Cortex of kidney (tissue), 1 donor: ENCODE measurements around the gene ZNF600.
A peak's percentile ranks its signal among the peaks of the same experiment; 100 is the strongest.
"Not testable (repeated sequence)": the region's sequence is repeated elsewhere in the genome, so short reads cannot be mapped to it uniquely, and the experiment has no call there.

ENCODE experiments used
- DNase-seq: peaks from one replicate; lab custom pipeline; 2025; lab: John Stamatoyannopoulos, UW

Gene ZNF600

DNA sequence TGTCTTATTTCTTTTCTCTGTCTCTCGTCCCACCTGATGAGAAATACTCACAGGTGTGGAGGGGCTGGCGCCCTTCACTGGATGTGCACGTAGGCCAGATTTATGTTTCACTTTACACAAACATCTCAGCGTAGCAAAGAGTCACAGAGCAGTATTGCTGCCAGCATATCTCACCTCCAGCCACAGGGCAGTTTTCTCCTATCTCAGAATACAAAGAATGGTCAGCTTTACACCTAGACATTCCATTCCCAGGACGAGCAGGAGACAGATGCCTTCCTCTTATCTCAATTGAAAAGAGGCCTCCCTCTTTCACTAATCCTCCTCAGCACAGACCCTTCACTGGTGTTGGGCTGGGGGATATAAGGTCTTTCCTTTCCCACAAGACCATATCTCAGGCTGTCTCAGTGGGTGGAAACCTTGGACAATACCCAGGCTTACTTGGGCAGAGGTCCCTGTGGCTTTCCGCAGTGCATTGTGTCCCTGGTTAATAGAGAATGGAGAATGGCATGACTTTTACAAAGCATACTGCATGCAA, 44.6 kb downstream of the ZNF600 start:
- no peak for DNase-seq

DNA sequence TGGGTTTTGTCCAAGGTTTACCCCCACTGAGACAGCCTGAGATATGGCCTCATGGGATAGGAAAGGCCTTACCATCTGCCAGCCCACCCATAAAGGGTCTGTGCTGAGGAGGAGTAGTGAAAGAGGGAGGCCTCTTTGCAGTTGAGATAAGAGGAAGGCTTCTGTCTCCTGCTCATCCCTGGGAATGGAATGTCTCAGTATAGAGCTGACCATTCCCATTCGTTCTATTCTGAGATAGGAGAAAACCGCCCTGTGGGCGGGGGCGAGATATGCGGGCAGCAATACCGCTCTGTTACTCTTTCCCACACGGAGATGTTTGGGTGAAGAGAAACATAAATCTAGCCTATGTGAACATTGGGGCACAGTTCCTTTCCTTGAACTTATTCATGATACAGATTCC, 45.2 kb downstream of the ZNF600 start:
- DNase-seq: not testable (repeated sequence)

DNA sequence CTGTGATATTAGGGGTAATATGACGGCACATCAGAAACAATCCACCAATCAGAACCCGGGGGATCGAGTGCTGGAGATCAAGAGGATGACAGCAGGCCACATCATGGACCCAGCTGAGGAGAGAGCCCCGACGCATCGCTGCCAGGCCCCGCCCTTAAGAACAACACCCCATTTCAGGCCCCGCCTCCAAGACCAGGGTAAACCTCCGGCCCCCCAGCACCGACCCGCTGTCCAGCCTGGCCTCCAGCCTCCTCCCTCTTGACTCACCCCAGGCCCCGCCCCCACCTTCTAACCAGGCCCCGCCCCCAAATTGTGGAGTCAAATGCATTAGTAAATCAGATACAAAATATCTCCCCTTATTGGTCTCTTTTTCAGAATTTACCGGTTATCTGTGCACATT, 47.0 kb downstream of the ZNF600 start:
- no peak for DNase-seq

DNA sequence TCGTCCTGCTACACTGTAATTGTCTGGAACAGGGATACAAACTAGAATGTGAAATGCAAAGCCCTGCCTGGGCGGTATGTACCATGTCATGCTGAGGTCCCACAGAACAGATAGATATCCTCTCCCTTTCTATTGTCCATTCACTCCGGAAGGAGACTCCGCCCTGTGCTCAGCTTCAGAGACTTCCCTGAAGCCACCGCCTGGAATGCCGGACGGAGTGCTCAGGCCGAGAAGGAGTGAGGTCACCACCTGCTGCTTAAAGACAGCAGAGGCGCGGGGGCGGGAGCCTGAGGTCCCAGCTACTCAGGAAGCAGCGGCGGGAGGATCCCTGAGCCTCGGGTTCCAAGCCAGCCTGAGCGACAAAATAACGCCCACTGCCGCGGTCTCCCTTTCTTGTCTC, 50.9 kb downstream of the ZNF600 start:
- no peak for DNase-seq

DNA sequence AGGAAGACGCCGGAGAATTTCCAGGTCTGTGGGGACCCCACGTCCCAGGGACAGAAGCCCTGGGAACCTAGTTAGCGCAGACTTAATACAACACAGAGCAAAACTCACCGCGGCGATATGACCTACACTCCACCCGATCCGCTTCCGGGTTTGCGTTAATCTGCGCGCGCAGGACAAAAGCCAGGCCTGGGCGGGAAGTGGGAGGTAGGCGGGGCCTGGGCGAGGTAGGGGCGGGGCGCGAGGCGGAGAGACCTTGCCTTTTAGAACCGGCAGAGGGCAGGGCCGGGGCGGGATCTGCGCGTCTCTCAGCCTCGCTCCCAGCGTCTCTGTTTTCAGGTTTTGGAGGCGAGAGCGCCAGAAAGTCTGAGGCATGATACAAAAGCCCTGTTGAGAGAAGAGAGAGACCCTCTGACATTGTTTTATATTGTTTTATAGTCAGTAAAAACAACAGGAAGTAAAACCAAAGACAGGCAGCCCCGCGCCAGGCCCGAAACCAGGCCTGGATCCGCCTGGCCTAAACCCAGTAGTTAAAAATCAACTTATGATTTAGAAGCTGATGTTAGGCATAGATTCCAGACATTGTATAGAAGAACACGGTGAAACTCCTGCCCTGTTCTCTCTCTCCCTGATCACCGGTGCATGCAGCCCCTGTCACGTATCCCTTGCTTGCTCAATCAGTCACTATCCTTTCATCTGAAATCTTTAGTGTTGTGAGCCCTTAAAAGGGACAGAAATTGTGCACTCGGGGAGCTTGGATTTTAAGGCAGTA, 51.5 kb downstream of the ZNF600 start, which contains the start of gene ZNF611:
ZNF611 (minus strand) TSS at position 152 of the 769 bp plus-strand sequence. CDS start 19,150 bp downstream, outside the sequence.
- DNase-seq: peak; percentile 54

DNA sequence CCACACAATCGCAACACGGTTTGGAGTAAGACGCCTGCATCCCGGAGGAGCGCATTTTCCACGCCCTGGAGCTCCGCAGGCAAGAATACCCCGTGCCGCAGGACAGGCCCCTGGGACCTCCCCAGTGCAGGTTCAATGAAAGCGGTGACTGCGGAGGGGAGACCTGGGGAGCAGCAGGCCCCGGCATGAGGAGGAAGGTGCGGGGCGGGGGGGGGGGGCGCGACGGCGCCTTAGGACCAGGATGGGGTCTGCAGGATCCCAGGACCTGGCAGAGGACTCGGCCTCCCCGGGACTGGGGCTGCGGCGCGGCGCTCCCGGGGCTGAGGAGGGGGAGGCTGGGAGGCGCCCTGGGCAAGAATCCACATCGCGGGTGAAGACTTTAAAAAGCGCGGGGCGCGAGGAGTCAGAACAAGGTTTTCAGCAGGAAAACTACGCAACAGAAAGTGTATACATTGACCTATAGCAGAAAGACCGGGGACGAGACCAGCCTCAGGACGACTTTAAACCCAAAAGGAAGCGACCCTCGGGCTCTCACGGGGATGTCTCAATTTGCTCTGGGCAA, 52.2 kb downstream of the ZNF600 start:
- DNase-seq: no peak

DNA sequence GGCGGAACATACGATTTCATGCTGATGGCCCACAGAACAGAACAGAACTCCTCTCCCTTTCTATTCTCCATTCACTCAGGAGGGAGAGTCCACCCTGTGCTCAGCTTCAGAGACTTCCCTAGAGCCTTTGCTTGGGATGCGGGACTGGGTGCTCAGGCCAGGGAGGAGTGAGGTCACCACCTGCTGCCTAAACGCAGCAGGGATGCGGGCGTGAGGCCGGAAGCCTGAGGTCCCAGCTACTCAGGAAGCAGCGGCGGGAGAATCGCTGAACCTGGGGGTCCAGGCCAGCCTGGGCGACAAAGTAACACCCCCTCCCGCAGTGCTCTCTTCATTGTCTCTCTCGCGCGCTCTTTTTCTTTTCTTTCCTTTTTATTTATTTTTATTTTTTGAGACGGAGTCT, 60.5 kb downstream of the ZNF600 start:
- DNase-seq: not testable (repeated sequence)

DNA sequence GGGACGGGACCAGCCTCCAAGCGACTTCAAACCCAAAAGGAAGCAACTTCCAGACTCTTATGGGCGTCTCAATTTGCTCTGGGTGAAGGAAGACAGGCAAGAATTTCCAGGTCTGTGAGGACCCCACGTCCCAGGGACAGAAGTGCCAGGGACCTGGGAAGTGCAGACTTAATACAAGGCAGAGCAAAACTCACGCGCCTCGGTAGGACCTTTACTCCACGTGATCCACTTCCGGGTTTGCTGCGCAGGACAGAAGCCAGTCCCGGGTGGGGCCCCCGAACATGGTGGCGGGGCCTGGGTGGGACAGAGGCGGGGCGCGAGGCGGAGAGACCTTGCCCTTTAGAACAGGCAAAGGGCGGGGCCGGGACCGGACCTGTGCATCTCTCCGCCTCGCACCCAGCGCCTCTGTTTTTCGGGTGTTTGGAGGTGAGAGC, 61.0 kb downstream of the ZNF600 start:
- no peak for DNase-seq

DNA sequence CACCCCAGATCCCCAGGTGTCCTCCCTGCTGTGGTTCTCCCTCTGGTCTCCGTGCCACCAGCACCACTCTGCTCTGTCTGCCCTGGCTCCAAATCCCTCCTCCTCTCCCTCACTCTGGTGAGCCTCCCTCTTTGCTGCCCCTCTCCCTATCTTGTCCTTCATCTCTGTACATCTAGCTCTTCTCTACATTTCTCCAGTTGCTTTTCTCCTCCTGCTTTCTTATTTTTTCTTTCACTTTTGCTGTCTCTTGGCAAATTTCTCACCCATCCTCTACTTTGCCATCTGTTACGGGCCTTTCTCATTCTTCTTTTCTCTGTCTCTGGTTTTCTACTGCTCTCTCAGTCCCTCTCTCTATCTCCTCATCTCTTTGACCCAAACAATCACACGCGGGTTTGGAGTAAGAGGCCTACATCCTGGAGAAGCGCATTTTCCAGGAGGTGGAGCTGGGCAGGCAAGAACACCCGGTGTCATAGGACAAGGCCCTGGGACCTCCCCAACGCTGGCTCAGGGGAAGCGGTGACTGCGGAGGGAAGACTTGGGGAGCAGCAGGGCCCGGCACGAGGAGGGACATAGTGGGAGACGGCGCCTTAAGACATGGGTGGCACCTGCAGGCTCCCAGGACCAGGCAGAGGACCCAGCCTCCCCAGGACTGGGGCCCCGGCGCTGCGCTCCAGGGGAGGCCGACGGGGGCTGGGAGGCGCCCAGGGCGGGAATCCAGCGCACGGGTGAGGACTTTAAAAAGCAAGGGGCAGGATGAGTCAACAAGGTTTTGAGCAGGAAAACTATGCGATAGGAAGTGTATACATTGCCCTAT, 61.7 kb downstream of the ZNF600 start:
- no peak for DNase-seq

DNA sequence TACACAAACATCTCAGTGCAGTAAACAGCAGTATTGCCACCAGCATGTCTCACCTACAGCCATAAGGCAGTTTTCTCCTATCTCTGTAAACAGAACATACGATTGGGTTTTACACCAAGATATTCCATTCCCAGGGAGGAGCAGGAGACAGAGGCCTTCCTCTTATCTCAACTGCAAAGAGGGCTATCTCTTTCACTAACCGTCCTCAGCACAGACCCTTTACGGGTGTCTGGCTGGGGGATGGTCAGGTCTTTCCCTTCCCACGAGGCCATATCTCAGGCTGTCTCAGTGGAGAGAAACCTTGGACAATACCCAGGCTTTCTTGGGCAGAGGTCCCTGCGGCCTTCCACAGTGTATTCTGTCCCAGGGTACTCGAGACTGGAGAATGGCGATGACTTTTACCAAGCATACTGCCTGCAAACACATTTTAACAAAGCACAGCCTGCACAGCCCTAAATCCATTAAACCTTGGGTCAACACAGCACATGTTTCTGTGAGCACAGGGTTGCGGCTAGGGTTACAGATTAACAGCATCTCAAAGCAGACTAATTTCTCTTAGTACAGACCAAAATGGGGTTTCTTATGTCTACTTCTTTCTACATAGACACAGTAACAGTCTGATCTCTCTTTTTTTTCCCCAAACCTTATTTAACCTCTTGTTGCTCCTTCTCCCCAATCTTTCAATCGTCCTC, 62.5 kb downstream of the ZNF600 start:
- not testable (repeated sequence) for DNase-seq

DNA sequence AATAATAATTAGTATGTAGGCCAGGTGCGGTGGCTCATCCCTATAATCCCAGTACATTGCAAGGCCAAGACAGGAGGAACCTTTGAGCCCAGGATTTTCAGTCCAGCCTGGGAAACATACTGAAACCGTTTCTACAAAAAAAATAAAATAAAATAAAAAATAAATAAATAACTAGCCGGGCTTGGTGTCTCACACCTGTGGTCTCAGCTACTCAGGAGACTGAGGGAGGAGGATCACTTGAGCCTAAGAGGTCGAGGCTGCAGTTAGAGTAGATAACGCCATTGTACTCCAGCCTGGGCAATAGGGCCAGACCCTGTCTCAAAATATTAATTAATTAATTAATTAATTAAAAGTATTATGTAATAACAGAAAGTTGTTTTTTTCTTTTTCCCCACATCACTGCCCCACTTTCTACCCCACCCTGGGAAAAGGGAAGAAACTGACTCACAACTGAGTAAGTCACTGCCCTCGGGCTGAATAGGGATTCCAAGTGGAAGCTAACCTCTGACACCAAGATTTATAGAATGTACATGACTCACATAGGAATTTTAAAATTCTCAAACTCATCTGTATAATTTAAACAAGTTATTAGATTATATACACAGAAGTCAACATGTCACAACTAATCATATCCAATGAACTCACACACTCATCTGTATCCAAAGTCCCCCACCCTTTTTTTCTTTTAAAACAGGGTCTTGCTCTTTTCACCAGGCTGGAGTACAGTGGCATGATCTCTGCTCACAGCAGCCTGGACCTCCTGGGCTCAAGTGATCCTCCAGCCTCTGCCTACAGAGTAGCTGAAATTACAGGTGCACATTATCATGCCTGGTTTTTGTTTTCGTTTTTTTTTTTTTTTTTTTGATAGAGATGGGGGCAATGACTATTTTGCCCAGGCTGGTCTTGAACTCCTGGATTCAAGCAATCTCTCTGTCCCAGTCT, 64.3 kb downstream of the ZNF600 start:
- DNase-seq: no peak

DNA sequence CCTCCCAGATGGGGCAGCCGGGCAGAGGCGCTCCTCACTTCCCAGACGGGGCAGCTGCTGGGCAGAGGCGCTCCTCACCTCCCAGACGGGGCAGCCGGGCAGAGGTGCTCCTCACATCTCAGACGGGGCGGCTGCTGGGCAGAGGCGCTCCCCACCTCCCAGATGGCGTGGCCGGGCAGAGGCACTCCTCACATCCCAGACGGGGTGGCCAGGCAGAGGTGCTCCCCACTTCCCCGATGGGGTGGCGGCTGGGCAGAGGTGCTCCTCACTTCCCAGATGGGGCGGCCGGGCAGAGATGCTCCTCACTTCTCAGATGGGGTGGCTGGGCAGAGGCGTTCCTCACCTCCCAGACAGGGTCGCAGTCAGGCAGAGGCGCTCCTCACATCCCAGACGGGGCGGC, 66.0 kb downstream of the ZNF600 start:
- DNase-seq: not testable (repeated sequence)

DNA sequence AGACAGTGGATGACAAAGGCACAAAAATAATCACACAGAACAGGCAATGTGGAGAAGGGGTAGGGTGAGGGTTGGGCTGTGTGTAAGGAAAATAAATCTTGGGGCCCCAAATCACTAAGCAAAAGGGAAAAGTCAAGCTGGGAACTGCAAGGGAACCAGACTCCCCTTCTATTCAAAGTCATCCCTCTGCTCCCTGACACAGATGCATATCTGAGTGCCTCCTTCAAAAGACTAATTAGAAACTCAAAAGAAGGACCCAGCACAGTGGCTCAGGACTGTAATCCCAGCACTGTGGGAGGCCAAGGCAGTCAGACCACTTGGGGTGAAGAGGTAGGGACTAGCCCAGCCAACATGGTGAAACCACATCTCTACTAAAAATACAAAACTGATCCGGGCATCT, 70.1 kb downstream of the ZNF600 start:
- no peak for DNase-seq

DNA sequence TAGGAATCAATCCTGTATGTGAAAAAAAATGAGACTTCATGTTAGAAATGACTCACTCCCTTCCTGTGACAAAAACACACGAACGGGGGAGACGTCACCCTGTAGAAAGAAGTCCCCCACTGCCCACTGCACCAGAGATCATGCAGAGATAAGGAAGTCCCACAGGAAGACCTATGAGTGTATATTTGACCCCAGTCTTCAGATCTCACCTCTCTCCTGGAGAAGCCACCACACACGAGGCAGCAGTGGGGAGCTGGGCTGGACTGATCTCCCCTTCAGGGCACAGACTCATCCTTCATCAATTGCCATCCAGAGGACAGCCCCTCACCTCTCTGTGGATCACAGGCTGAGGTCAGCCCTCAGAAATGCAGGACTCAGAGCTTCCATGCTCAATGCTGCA, 70.7 kb downstream of the ZNF600 start:
- not testable (repeated sequence) for DNase-seq

DNA sequence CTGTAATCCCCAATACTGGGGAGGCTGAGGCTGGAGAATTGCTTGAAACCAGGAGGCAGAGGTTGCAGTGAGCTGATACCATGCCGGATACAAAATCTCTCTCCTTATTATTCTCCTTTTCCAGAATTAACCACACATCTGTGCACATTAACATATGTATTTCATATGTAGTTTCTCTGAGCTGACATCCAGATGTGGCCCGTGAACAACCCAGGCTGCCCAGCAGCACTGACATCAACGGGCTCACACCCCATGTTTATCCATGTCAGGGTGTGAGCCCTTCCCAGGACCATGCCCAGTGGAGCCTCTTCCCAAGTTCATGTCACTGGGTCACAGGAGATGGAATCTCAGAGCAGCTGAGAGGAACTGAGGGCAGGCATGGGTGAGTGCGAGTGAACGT, 71.3 kb downstream of the ZNF600 start:
- not testable (repeated sequence) for DNase-seq
